Endothelial cell of hepatic sinusoid (primary cell): ENCODE measurements around the gene AQP4.

Experiments used
- in situ Hi-C: cut with HindIII; loops from 2 replicates; pipeline ENCODE4 v1.10.0; 2017; ENCODE audit warnings: low sequenced_read_pairs

Gene AQP4

DNA sequence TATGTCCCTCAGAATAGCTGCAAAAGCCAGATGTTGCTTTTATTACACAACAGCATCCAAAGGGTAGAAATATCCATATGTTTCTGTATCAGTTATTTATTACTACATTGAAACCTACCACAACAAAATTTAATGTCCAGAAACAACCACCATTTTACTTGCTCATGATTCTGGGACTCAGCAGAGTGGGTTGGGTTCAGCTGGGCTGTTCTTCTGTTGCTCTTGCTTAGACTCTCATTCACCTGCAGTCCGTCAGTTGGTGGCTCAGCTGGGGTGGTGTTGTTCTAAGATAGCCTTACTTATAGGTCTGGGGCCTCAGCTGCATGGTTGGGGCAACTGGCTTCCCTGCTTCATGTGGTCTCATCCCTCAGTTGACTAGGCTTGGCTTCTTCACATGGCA lies 21.7 kb downstream of the AQP4 start:
- in situ Hi-C loops = no loop called here

DNA sequence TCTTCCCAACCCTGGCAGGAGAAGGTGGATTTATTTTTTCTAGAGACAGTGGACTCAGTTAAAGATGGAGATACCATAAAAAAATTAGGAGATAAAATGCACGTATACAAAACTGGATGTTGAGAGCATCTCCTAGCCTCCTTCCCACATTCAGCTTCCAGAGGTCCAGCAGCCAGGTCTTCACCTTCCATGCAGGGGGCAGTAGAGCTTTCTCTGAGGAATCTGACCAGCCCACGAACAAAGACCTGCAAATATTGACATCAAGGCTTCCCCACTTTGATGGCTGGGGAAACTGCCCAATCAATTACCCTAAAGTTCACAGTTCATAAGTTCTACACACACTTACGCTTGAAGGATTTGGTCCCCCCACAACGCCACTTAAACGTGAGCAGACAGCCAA lies 24.5 kb downstream of the AQP4 start:
- in situ Hi-C loops = no loop called here

DNA sequence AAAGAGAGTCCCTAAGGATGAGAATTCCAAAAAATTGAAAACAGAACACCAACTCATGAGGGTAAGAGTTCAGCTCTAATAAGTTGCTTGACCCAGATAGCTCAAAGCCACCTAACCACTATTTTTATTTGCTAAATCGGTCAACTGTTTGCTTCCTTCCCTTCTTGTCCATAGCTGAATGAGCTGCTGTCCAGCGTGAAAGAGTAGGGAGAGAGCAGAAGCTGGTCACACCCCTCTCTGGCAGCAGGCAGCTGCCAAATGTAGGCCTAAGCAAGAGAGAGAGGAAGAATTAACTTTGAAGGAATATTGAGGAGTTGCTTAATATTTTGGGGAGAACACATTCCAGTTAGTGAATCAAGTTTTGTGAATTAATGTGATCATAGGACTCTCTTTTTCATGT lies 25.9 kb downstream of the AQP4 start:
- in situ Hi-C loops = no loop called here

- in situ Hi-C loops = no loop called here
Observed at GRCh38 chr18:26832302-26832701, 33.2 kb downstream of the AQP4 start.

DNA sequence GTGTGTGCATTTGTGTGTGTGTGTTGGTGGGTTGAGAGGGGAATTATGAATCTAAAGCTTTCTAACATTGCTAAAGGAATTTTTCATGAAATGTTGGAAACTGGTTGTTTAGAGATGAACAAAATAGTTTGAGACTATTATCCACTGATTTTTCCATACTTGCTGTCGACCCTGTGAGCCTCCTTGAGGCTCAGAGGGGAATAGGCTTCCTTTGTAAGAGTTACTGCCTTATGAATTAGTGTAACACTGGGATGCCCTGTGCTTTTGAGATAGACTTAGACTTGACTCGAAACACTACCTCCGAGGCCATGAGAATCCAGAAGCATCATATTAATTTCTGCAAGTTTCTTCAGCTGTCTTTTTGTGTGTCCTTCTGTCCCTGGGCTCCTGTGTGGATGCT lies 37.9 kb downstream of the AQP4 start:
- in situ Hi-C loops = no loop called here

GRCh38 chr18:26826656-26827235 lies 38.8 kb downstream of the AQP4 start:
- in situ Hi-C loops = no loop called here

DNA sequence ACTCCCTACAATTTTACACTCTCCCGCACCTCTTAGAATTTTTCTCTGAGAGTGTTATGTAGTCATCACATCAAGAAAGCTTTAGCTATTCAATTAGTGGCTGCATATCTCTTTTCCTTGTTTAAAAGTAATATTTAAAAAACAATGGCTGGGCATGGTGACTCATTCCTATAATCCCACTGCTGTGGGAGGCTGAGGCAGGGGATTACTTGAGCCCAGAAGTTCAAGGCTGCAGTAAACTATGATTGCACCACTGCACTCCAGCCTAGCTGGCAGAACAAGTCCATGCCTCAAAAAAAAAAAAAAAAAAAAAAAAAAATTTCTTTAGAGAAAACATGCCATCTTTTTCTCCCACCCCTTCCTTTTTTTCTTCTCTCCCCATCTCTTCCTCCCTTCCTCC lies 44.3 kb downstream of the AQP4 start:
- in situ Hi-C loops = loop anchor here (5.0 kb wide), 1 partner anchor 61 kb away; no protein-coding TSS in a partner anchor

GRCh38 chr18:26819046-26819445 lies 46.5 kb downstream of the AQP4 start:
- in situ Hi-C loops = no loop called here

DNA sequence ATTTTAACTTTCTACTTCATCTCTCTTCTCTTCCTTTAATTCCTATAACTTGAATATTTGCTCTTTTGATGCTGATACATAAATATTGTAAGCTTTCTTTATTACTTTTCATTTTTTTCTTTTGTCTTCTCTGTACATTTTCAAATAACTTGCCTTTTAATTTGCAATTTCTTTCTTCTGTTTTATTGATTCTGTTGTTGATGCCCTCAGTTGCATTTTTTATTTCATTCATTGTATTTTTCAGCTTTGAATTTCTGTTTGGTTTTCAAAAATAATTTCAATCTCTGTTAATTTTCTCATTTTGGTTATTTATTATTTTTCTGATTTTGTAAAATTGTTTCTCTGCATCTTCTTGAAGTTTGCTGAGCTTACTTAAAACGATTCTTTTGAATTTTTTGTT lies 47.0 kb downstream of the AQP4 start:
- in situ Hi-C loops = no loop called here

GRCh38 chr18:26813043-26813442 lies 52.5 kb downstream of the AQP4 start:
- in situ Hi-C loops = no loop called here

DNA sequence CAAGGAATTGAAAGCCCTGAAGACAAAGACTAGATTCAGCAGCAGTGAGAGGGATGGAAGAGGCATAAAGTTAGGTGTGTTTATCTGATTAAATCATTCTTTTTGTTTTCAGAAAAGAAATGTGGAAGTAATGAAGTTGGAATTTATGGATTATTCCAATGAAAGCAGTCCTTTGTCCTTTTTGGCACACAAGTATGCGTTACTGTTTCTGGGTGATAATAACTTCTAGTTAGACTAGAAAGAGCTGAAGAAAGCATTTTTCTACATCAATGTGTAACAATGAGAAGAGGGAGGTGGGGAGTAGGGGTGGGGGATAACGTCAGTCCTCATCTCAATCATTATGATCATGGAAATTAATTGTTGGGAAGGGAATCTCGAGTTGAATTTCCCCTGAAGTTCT lies 53.0 kb downstream of the AQP4 start:
- in situ Hi-C loops = no loop called here

- in situ Hi-C loops = loop anchor here (5.0 kb wide), 1 partner anchor 38 kb away; no protein-coding TSS in a partner anchor
Observed at GRCh38 chr18:26809346-26809745, 56.2 kb downstream of the AQP4 start.

DNA sequence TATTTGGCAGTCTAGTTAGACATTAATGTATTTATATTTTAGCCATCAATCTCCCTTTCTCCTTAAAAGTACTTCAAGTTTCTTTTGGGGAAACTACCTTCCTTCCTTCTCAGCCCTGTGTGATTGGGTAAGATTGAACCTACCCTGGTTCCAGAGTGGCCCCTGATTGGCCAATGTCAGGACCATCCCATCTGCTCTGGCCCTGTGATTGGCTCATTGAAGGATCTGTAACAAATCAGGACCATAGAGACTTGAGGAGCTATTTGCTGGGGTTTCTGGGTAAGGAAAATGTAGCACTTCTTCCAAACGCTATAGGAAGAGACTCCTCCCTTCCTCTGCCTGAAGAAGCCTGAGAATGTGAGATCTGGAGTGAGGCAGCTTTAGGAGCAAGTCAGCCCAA lies 59.3 kb downstream of the AQP4 start:
- in situ Hi-C loops = loop anchor here (5.0 kb wide), 1 partner anchor 41 kb away; no protein-coding TSS in a partner anchor

GRCh38 chr18:26804519-26804918 lies 61.0 kb downstream of the AQP4 start:
- in situ Hi-C loops = no loop called here

DNA sequence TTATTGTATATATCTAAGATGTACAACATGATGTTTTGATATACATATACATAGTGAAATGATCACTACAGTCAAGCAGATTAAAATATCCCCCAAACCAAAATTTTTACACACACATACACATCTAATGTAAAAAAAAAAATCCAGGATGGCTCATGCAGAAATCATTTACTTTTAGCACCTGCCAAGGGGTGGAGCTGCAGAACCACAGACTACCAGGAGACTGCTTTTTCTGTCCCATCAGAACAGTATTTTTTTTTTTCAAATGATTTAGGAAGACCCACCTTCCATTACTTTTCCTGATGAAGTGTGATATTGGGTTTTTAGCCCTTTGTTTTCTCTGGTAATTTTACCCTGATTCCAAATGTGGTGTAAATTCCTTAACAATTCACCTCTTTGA lies 61.9 kb downstream of the AQP4 start:
- in situ Hi-C loops = no loop called here

DNA sequence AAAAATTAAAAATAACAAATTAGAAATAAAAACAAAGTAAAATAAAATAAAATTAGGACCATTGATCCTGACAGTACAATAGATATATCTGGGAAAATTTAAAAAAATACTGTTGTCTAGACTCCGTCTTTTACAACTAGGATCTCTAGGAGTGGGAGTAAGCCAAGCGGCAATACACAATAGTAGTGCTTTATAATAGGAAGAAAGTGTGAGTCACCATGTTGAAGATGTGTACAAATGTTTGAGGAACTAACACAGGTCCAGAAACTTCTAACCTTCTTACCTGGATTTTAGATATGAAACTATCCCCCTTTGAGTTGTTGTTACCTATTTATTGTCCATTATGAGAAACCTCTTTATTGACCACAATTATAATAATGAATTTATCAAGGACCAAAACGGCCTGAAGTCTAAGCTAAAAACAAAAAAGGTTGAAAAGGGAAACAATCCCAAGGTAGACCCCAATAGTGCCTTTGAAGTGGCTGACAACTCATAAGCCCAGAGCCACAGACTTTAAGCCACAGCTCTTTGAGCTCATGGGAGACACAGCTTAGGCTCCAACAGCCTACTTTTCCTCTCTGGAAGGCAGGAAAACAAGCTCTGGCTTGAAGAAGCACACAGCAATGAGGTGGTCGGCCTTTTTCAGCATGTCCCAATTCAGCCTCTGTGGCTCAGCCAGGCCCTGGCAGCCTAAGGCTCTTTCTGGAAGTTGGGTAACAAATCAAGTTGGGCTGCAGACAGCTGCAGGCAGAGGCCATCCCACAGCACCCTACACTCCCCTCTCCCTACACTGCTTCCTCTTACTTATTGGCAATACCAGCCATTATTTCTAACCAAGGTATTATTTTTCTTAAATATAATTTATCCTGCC lies 62.9 kb downstream of the AQP4 start:
- in situ Hi-C loops = no loop called here
